Karpas-422 (cell line): ENCODE data around the gene TNFSF11. TPM values are rescaled to one million over a fixed set of nuclear protein-coding genes. Genes with fewer than 3 reads are reported as not detected.

Experiments
- DNase-seq: peaks from one replicate; pipeline ENCODE4 v3.0.0-alpha.2; 2015
- H2AFZ ChIP-seq: fragments of 200-600 bp; sonication (generic); 2 replicates; pipeline ENCODE4 v1.6.1; 2014; ENCODE audit warnings: antibody characterized with exemption, low read length, mixed read lengths
- H3K27ac ChIP-seq: fragments of 200-600 bp; sonication (generic); 2 replicates; pipeline ENCODE4 v1.5.1; 2014; ENCODE audit warnings: mild to moderate bottlenecking, low read length, moderate library complexity
- H3K27me3 ChIP-seq: fragments of 200-600 bp; sonication (generic); 2 replicates; pipeline ENCODE4 v1.6.1; 2014; ENCODE audit warnings: low read length, mixed read lengths
- H3K36me3 ChIP-seq: fragments of 200-600 bp; sonication (generic); 2 replicates; pipeline ENCODE4 v1.6.1; 2014; ENCODE audit warnings: low read length, mixed read lengths; ENCODE audit not compliant: insufficient read depth
- H3K4me1 ChIP-seq: fragments of 200-600 bp; sonication (generic); 2 replicates; pipeline ENCODE4 v1.6.1; 2014; ENCODE audit warnings: mild to moderate bottlenecking, low read length, mixed read lengths
- H3K4me2 ChIP-seq: fragments of 200-600 bp; sonication (generic); 2 replicates; pipeline ENCODE4 v1.6.1; 2014; ENCODE audit warnings: low read length, low read depth, mild to moderate bottlenecking; ENCODE audit not compliant: poor library complexity, severe bottlenecking
- H3K4me3 ChIP-seq: fragments of 200-600 bp; sonication (generic); 2 replicates; pipeline ENCODE4 v1.5.1; 2014; ENCODE audit warnings: mild to moderate bottlenecking, antibody characterized with exemption, low read length, mixed read lengths
- H3K79me2 ChIP-seq: fragments of 200-600 bp; sonication (generic); 2 replicates; pipeline ENCODE4 v1.6.1; 2014; ENCODE audit warnings: mild to moderate bottlenecking, low read length, mixed read lengths
- H3K9ac ChIP-seq: fragments of 200-600 bp; sonication (generic); 2 replicates; pipeline ENCODE4 v1.6.0; 2014; ENCODE audit warnings: low read length
- H3K9me2 ChIP-seq: fragments of 200-600 bp; sonication (generic), shearing (Covaris generic); replicated peaks from 2 replicates; pipeline ENCODE4 v1.6.0; 2014; ENCODE audit warnings: mild to moderate bottlenecking, low read length, moderate library complexity; ENCODE audit not compliant: insufficient read depth
- H3K9me3 ChIP-seq: fragments of 300-700, 200-600 bp; sonication (generic); 2 replicates; pipeline ENCODE4 v1.6.1; 2014; ENCODE audit warnings: low read length, mixed read lengths
- H4K20me1 ChIP-seq: fragments of 200-600 bp; sonication (generic); 2 replicates; pipeline ENCODE4 v1.6.1; 2014; ENCODE audit warnings: mild to moderate bottlenecking, antibody characterized with exemption, low read length, low read depth; ENCODE audit not compliant: insufficient read depth
- total RNA-seq: library from RNA; depleted of rRNA; stranded (reverse); fragments of >200 nt; shearing (Covaris generic); gene quantifications from 2 replicates; pipeline ENCODE4 v1.2.3, GENCODE V29; 2014; ENCODE audit warnings: low replicate concordance

TNFSF11 gene
- total RNA-seq, 1 experiment from 2014 or later, result not detected

GRCh38 chr13:42626176-42626860 is 52.4 kb downstream of the TNFSF11 start:
- H3K4me3 ChIP-seq, result no peak overlapping the region
- no peak overlapping the region for H3K9ac ChIP-seq
- no peaks in the 10 kb centered on the region for H3K36me3 ChIP-seq
- H3K4me2 ChIP-seq, result no peak overlapping the region
- H3K9me3 ChIP-seq, result no peaks in the 10 kb centered on the region
- H3K79me2 ChIP-seq, result no peaks in the 10 kb centered on the region
- no peaks in the 10 kb centered on the region for H3K4me1 ChIP-seq
- no peaks in the 10 kb centered on the region for H4K20me1 ChIP-seq
- DNase-seq, result no peak
- H3K9me2 ChIP-seq, result no peaks in the 10 kb centered on the region
- no peak overlapping the region for H3K27ac ChIP-seq
- H2AFZ ChIP-seq, result no peak overlapping the region
- H3K27me3 ChIP-seq, result no peaks in the 10 kb centered on the region

DNA sequence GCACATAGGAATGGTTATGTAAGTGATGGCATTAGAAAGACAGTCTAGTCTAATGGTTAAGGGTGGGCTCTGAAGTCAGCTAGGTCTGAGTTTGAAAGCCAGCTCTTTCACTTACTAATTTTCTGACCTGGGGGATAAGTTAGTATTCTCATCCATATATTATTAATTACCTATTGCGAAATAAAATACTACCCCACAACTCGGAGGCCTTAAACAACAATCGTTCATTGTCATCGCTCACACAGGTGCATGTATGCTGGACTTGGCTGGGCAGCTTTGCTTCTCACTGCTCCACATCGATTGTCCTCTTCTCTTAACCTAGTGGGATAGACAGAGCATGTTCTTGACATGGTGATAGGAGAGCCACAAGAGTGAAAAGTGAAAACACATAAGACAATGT is 54.7 kb downstream of the TNFSF11 start:
- Histone ChIP-seq H3K9me2 (no peaks in the 10 kb centered on the region), H2AFZ (no peak overlapping the region), H3K27me3 (no peaks in the 10 kb centered on the region), H3K9me3 (no peaks in the 10 kb centered on the region), H3K9ac (no peak overlapping the region), H3K4me1 (no peaks in the 10 kb centered on the region), H3K36me3 (no peaks in the 10 kb centered on the region), H3K27ac (no peak overlapping the region), H3K4me2 (no peak overlapping the region), H4K20me1 (no peaks in the 10 kb centered on the region), H3K79me2 (no peaks in the 10 kb centered on the region), H3K4me3 (no peak overlapping the region)
- no peak for DNase-seq

DNA sequence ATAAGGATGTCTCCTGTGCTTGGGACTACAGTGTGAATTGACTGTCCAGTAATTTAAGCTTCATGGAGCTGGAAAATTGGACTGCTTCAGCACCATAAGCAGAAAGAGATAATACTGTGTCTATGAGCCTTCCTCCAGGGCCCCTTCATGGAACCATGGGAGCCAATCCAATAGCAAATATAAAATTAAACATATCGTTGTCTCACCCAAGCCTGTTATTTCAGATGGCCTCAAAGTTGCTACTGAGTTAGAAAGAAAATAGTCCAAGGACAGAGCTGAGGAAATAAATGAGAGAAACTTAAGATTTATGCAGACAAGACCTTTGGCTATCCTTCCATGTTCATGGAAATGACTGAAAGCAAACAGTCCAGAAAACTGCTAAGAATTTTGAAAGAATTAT is 57.2 kb downstream of the TNFSF11 start:
- H3K79me2 ChIP-seq, result no peaks in the 10 kb centered on the region
- H3K9ac ChIP-seq, result no peak overlapping the region
- no peaks in the 10 kb centered on the region for H3K4me1 ChIP-seq
- no peak for DNase-seq
- no peak overlapping the region for H3K4me2 ChIP-seq
- no peaks in the 10 kb centered on the region for H3K36me3 ChIP-seq
- no peaks in the 10 kb centered on the region for H3K9me3 ChIP-seq
- no peaks in the 10 kb centered on the region for H3K27me3 ChIP-seq
- no peaks in the 10 kb centered on the region for H4K20me1 ChIP-seq
- H3K9me2 ChIP-seq, result no peaks in the 10 kb centered on the region
- H2AFZ ChIP-seq, result no peak overlapping the region
- no peak overlapping the region for H3K27ac ChIP-seq
- no peak overlapping the region for H3K4me3 ChIP-seq

- Histone ChIP-seq H3K9ac (no peak overlapping the region), H4K20me1 (no peaks in the 10 kb centered on the region), H3K4me1 (no peaks in the 10 kb centered on the region), H3K4me3 (no peak overlapping the region), H3K9me2 (no peaks in the 10 kb centered on the region), H3K4me2 (no peak overlapping the region), H3K9me3 (no peaks in the 10 kb centered on the region), H3K36me3 (no peaks in the 10 kb centered on the region), H3K27ac (no peak overlapping the region), H2AFZ (no peak overlapping the region), H3K27me3 (no peaks in the 10 kb centered on the region), H3K79me2 (no peaks in the 10 kb centered on the region)
- no peak for DNase-seq
These were observed 59.5 kb downstream of the TNFSF11 start for GRCh38 chr13:42633495-42633894.

- H3K9me3 ChIP-seq, result no peaks in the 10 kb centered on the region
- no peaks in the 10 kb centered on the region for H3K4me1 ChIP-seq
- H3K27ac ChIP-seq, result no peak overlapping the region
- no peak overlapping the region for H3K4me3 ChIP-seq
- no peaks in the 10 kb centered on the region for H3K9me2 ChIP-seq
- no peak overlapping the region for H2AFZ ChIP-seq
- no peak overlapping the region for H3K4me2 ChIP-seq
- DNase-seq, result no peak
- no peaks in the 10 kb centered on the region for H3K79me2 ChIP-seq
- no peak overlapping the region for H3K9ac ChIP-seq
- H3K27me3 ChIP-seq, result no peaks in the 10 kb centered on the region
- H3K36me3 ChIP-seq, result no peaks in the 10 kb centered on the region
- no peaks in the 10 kb centered on the region for H4K20me1 ChIP-seq
These were observed 64.1 kb downstream of the TNFSF11 start for GRCh38 chr13:42638101-42638500.

DNA sequence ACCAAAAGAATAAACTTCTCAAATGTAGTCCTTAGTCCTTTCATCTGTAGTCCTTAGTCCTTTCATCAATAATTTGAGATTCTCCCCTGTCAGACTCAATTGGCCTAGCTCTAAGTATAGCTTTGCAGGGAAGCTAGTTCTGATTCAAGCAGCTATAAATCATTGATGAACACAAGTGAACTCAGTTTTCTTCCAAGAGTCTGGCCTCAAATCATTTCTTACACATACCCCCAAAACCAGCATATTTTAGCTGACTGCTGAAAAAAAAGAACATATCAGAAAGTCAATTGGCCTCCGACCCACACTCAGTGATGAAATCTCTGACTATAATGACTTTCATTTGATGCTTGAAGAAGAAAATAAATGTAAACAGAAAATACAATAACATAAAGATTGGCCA is 64.9 kb downstream of the TNFSF11 start:
- DNase-seq, result no peak
- no peaks in the 10 kb centered on the region for H3K9me2 ChIP-seq
- no peaks in the 10 kb centered on the region for H4K20me1 ChIP-seq
- H3K79me2 ChIP-seq, result no peaks in the 10 kb centered on the region
- no peaks in the 10 kb centered on the region for H3K4me1 ChIP-seq
- H3K27ac ChIP-seq, result no peak overlapping the region
- H3K36me3 ChIP-seq, result no peaks in the 10 kb centered on the region
- H3K4me2 ChIP-seq, result no peak overlapping the region
- no peak overlapping the region for H2AFZ ChIP-seq
- no peaks in the 10 kb centered on the region for H3K9me3 ChIP-seq
- H3K9ac ChIP-seq, result no peak overlapping the region
- no peaks in the 10 kb centered on the region for H3K27me3 ChIP-seq
- H3K4me3 ChIP-seq, result no peak overlapping the region

DNA sequence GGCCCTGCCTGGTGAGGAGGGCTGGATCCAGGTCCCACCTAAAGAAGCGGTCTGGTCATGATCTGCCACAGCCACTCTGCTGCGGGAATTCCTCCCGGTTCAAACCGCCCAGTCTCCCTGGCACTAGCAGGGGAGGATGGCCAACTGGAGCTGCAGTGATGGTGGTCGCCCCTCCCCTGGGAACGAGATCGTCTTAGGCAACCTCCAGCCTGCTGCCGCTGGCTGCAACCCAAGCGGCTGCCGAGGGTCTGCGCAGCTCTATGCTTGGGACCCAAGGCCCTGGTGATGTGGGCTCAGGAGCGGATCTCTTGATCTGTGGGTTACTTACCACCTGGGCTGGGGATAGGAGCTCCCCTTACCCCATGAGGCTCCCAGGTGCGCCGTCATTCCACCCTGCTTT is 69.1 kb downstream of the TNFSF11 start:
- Histone ChIP-seq H3K27ac (no peak overlapping the region), H3K9me2 (no peaks in the 10 kb centered on the region), H3K9me3 (no peaks in the 10 kb centered on the region), H3K4me2 (no peak overlapping the region), H3K27me3 (no peaks in the 10 kb centered on the region), H4K20me1 (no peaks in the 10 kb centered on the region), H2AFZ (no peak overlapping the region), H3K4me3 (no peak overlapping the region), H3K9ac (no peak overlapping the region), H3K36me3 (no peaks in the 10 kb centered on the region), H3K4me1 (peaks cover 4% of the 10 kb centered on the region; the same call in 1 of the 2 replicates), H3K79me2 (no peaks in the 10 kb centered on the region)
- DNase-seq, result no peak

DNA sequence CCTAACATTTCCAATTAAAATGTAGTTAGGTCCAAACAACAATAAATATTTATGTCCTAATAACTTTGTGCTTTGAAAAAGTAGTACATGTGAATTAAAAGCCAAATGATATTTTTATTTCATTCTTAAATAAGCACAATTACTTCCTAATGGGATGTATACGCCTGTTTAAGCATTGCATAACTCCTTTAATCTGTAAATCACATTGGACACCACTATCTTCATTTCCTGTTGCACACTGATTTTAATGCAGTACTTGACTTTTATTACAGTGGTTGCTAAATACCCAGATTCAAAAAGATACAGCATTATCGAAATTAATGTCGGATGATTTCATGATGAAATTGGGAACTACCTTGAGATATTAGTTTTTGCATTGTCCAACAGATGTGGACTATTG is 70.9 kb downstream of the TNFSF11 start:
- no peaks in the 10 kb centered on the region for H3K27me3 ChIP-seq
- no peaks in the 10 kb centered on the region for H3K79me2 ChIP-seq
- no peak overlapping the region for H2AFZ ChIP-seq
- no peak overlapping the region for H3K27ac ChIP-seq
- no peak overlapping the region for H3K9ac ChIP-seq
- H3K9me3 ChIP-seq, result no peaks in the 10 kb centered on the region
- H3K9me2 ChIP-seq, result no peaks in the 10 kb centered on the region
- H3K4me2 ChIP-seq, result no peak overlapping the region
- peaks cover 4% of the 10 kb centered on the region; the same call in 1 of the 2 replicates for H3K4me1 ChIP-seq
- H3K4me3 ChIP-seq, result no peak overlapping the region
- DNase-seq, result no peak
- no peaks in the 10 kb centered on the region for H3K36me3 ChIP-seq
- H4K20me1 ChIP-seq, result no peaks in the 10 kb centered on the region
